ENCODE measurements around the gene S100B. TPM values are rescaled to one million over a fixed set of nuclear protein-coding genes. Genes with fewer than 3 reads are reported as not detected.

Gene S100B
- total RNA-seq, 1 experiment from 2014 or later: not detected

- H3K36me3 ChIP-seq (ENCODE audit: control insufficient read depth in 1 of 2, insufficient read depth in 2 of 2, low read length in 2 of 2): no peaks in the 10 kb centered on the region
- no peak overlapping the region for H2AFZ ChIP-seq (ENCODE audit: low read depth, low read length, poor library complexity, severe bottlenecking)
- BruUV-seq (replicated peaks): no TSS peak
- TF ChIP-seq SIN3A (IDR thresholded peaks at IDR 0.05; ENCODE audit: low read depth) (no peak), ZBTB33 (IDR thresholded peaks at IDR 0.05; ENCODE audit: extremely low read depth, insufficient replicate concordance, low read length) (no peak), POLR2A (IDR thresholded peaks at IDR 0.05; ENCODE audit: borderline replicate concordance, extremely low read depth, insufficient read depth, insufficient read length) (no peak), POLR2AphosphoS5 (IDR thresholded peaks at IDR 0.05; ENCODE audit: low read depth, low read length) (no peak), SRF (IDR thresholded peaks at IDR 0.05; ENCODE audit: low read depth) (no peak), MAX (IDR thresholded peaks at IDR 0.05) (no peak), SP1 (IDR thresholded peaks at IDR 0.05; ENCODE audit: low read depth) (no peak)
- no peaks in the 10 kb centered on the region for H3K9me2 ChIP-seq (ENCODE audit: insufficient read depth)
- H3K4me2 ChIP-seq (ENCODE audit: low read length): no peak overlapping the region
- no peak for ATAC-seq
- ChIA-PET RAD21 (ENCODE audit: low non-redundant PET in 1 of 2, low total read pairs in 2 of 2, uncharacterized antibody in 2 of 2, unreplicated experiment in 2 of 2) (no interaction called here), POLR2A (no interaction called here), CTCF (no interaction called here)
- peaks cover 0 to 6% of the 10 kb centered on the region in 2 experiments; a peak in 2 of 4 replicates for H3K9me3 ChIP-seq (ENCODE audit: control insufficient read depth in 1 of 2, insufficient read depth in 1 of 2, low read depth in 1 of 2, low read length in 2 of 2)
- H4K20me1 ChIP-seq (ENCODE audit: insufficient read depth): no peaks in the 10 kb centered on the region
- H3K4me3 ChIP-seq (replicated peaks in 1 of 2; ENCODE audit: low read depth in 1 of 2, low read length in 2 of 2): no peak overlapping the region
- intact Hi-C loops (cut with micrococcal nuclease): no loop called here
- H3K4me1 ChIP-seq (ENCODE audit: control insufficient read depth in 1 of 2, insufficient read depth in 2 of 2, low read length in 2 of 2): no peaks in the 10 kb centered on the region
- no peak for DNase-seq (ENCODE audit: low read depth, low spot score)
- H3K9ac ChIP-seq (ENCODE audit: low read length): no peak overlapping the region
- H3K27me3 ChIP-seq (ENCODE audit: insufficient read depth, low read length): no peaks in the 10 kb centered on the region
- no peaks in the 10 kb centered on the region for H3K79me2 ChIP-seq (ENCODE audit: insufficient read depth, low read length)
- no peak overlapping the region for H3K27ac ChIP-seq (ENCODE audit: low read depth, low read length)
These were observed 19.2 kb upstream of the S100B start for GRCh38 chr21:46624050-46624449.

GRCh38 chr21:46622226-46622625, 17.3 kb upstream of the S100B start:
- H2AFZ ChIP-seq (ENCODE audit: low read depth, low read length, poor library complexity, severe bottlenecking): no peak overlapping the region
- no peak overlapping the region for H3K9ac ChIP-seq (ENCODE audit: low read length)
- no peak for ATAC-seq
- intact Hi-C loops (cut with micrococcal nuclease): no loop called here
- no TSS peak for BruUV-seq (replicated peaks)
- no peaks in the 10 kb centered on the region for H3K4me1 ChIP-seq (ENCODE audit: control insufficient read depth in 1 of 2, insufficient read depth in 2 of 2, low read length in 2 of 2)
- ChIA-PET RAD21 (ENCODE audit: low non-redundant PET in 1 of 2, low total read pairs in 2 of 2, uncharacterized antibody in 2 of 2, unreplicated experiment in 2 of 2) (no interaction called here), CTCF (no interaction called here), POLR2A (no interaction called here)
- no peaks in the 10 kb centered on the region for H3K27me3 ChIP-seq (ENCODE audit: insufficient read depth, low read length)
- H3K9me3 ChIP-seq (ENCODE audit: control insufficient read depth in 1 of 2, insufficient read depth in 1 of 2, low read depth in 1 of 2, low read length in 2 of 2): peaks cover 0 to 6% of the 10 kb centered on the region in 2 experiments; a peak in 2 of 4 replicates
- H3K79me2 ChIP-seq (ENCODE audit: insufficient read depth, low read length): no peaks in the 10 kb centered on the region
- no peaks in the 10 kb centered on the region for H3K9me2 ChIP-seq (ENCODE audit: insufficient read depth)
- no peak overlapping the region for H3K4me3 ChIP-seq (replicated peaks in 1 of 2; ENCODE audit: low read depth in 1 of 2, low read length in 2 of 2)
- no peak overlapping the region for H3K27ac ChIP-seq (ENCODE audit: low read depth, low read length)
- no peak for DNase-seq (ENCODE audit: low read depth, low spot score)
- no peaks in the 10 kb centered on the region for H3K36me3 ChIP-seq (ENCODE audit: control insufficient read depth in 1 of 2, insufficient read depth in 2 of 2, low read length in 2 of 2)
- TF ChIP-seq EGR1 (IDR thresholded peaks at IDR 0.05; ENCODE audit: low read depth) (no peak), MAX (IDR thresholded peaks at IDR 0.05) (no peak), ELF1 (IDR thresholded peaks at IDR 0.05; ENCODE audit: borderline replicate concordance, low read depth) (no peak), ZNF274 (IDR thresholded peaks at IDR 0.05; ENCODE audit: low read depth, low read length) (no peak), REST (IDR thresholded peaks at IDR 0.05; ENCODE audit: low read depth) (no peak), RAD21 (IDR thresholded peaks at IDR 0.05; ENCODE audit: low read depth) (no peak), SP1 (IDR thresholded peaks at IDR 0.05; ENCODE audit: low read depth) (no peak), SIN3A (IDR thresholded peaks at IDR 0.05; ENCODE audit: low read depth) (no peak), JUND (IDR thresholded peaks at IDR 0.05) (no peak), TCF7L2 (IDR thresholded peaks at IDR 0.05; ENCODE audit: borderline replicate concordance, extremely low read depth, insufficient read depth, insufficient read length) (no peak), YY1 (IDR thresholded peaks at IDR 0.05; ENCODE audit: extremely low read depth, insufficient replicate concordance, low read depth, low read length) (no peak), EZH2 (IDR thresholded peaks at IDR 0.05) (no peak)
- H3K4me2 ChIP-seq (ENCODE audit: low read length): no peak overlapping the region
- H4K20me1 ChIP-seq (ENCODE audit: insufficient read depth): no peaks in the 10 kb centered on the region
